Muscle of back (tissue), 11 donors: ENCODE data around the gene AK6. TPM values are rescaled to one million over a fixed set of nuclear protein-coding genes. Genes with fewer than 3 reads are reported as not detected.
A peak's percentile ranks its signal among the peaks of the same experiment; 100 is the strongest.
"Not testable (repeated sequence)": the region's sequence is repeated elsewhere in the genome, so short reads cannot be mapped to it uniquely, and the experiment has no call there.

ENCODE experiments used
- DNase-seq, 3 donors: peaks; one replicate each; pipeline versions ENCODE4 v3.0.0 to v3.0.0-alpha.2; 2013
- polyA plus RNA-seq, 10 donors: library from polyadenylated mRNA; unstranded; fragments of 120-200 nt; gene quantifications; one replicate each; pipeline ENCODE4 v1.2.1, GENCODE V29; 2013; ENCODE audit not compliant: insufficient read length in 10 of 10

AK6 gene
- polyA plus RNA-seq, 10 donors = 36.6 to 57.2 (median 48.0) TPM

- DNase-seq = no peak
Observed at GRCh38 chr5:69343083-69343482, 26.2 kb downstream of the AK6 start.

GRCh38 chr5:69341520-69342161 lies 27.7 kb downstream of the AK6 start:
- DNase-seq = no peak

- no peak for DNase-seq
Observed at GRCh38 chr5:69335341-69335935, 33.9 kb downstream of the AK6 start.

GRCh38 chr5:69334793-69335268 lies 34.5 kb downstream of the AK6 start:
- DNase-seq = peak; percentile 67 to 88 (median 81)

- not testable (repeated sequence) for DNase-seq
Observed at GRCh38 chr5:69333668-69334315, 35.5 kb downstream of the AK6 start.

GRCh38 chr5:69331528-69332445 lies 37.5 kb downstream of the AK6 start:
- peak in 1 of 3 donors; percentile 8 for DNase-seq

GRCh38 chr5:69329905-69330489 lies 39.3 kb downstream of the AK6 start:
- DNase-seq = no peak

GRCh38 chr5:69326365-69326764 lies 43.0 kb downstream of the AK6 start:
- no peak for DNase-seq

- no peak for DNase-seq
Observed at GRCh38 chr5:69317391-69317790, 51.9 kb downstream of the AK6 start.

GRCh38 chr5:69315972-69316371 lies 53.3 kb downstream of the AK6 start:
- no peak for DNase-seq

GRCh38 chr5:69313428-69313827 lies 55.9 kb downstream of the AK6 start:
- DNase-seq = no peak

GRCh38 chr5:69312459-69313160 lies 56.7 kb downstream of the AK6 start:
- no peak for DNase-seq

- no peak for DNase-seq
Observed at GRCh38 chr5:69309380-69309779, 59.9 kb downstream of the AK6 start.

GRCh38 chr5:69308046-69308553 lies 61.2 kb downstream of the AK6 start:
- DNase-seq = no peak

- DNase-seq = no peak
Observed at GRCh38 chr5:69305512-69305911, 63.8 kb downstream of the AK6 start.

Other genes starting within 250 kb of the AK6 start
- gene CCNB1, start 202.4 kb downstream of the AK6 start, polyA plus RNA-seq = 10 to 100 TPM; 26.5 to 62.6 (median 40.0) TPM
- gene CENPH, start 179.9 kb downstream of the AK6 start, polyA plus RNA-seq = 10 to 100 TPM; 10.3 to 20.3 (median 15.4) TPM
- gene CDK7, start 134.6 kb downstream of the AK6 start, polyA plus RNA-seq = 10 to 100 TPM; 17.6 to 28.1 (median 20.9) TPM
- gene CCDC125, start 36.7 kb downstream of the AK6 start, polyA plus RNA-seq = 1 to 10 TPM; 2.9 to 6.3 (median 4.0) TPM
- 10 to 100 TPM; 32.7 to 43.8 (median 40.1) TPM for gene TAF9, start within 50 bp of the AK6 start, polyA plus RNA-seq
- 10 to 100 TPM; 21.8 to 31.7 (median 26.3) TPM for gene RAD17, start 298 bp upstream of the AK6 start, polyA plus RNA-seq
- gene MARVELD2, start 45.6 kb upstream of the AK6 start, polyA plus RNA-seq = 1 to 10 TPM in 1 of 10 donors, under 1 TPM in 9; 0.09 to 1.1 (median 0.28) TPM
- 1 to 10 TPM in 9 of 10 donors, under 1 TPM in 1; 0.81 to 5.2 (median 2.1) TPM for gene OCLN, start 123.3 kb upstream of the AK6 start, polyA plus RNA-seq
- 10 to 100 TPM; 22.4 to 53.3 (median 28.1) TPM for gene GTF2H2C, start 190.7 kb upstream of the AK6 start, polyA plus RNA-seq